Esophagus (tissue), 2 donors: ENCODE data around the gene PPCDC. TPM values are rescaled to one million over a fixed set of nuclear protein-coding genes. Genes with fewer than 3 reads are reported as not detected.
A peak's percentile ranks its signal among the peaks of the same experiment; 100 is the strongest.

Source experiments
- H3K27ac ChIP-seq, 2 donors: one replicate each; pipeline ENCODE4 v1.5.1; 2013; ENCODE audit warnings: low read depth in 2 of 2, mild to moderate bottlenecking in 2 of 2, inconsistent platforms in 1 of 2, low read length in 1 of 2, moderate library complexity in 1 of 2
- H3K27me3 ChIP-seq, 2 donors: one replicate each; pipeline ENCODE4 v1.6.1; 2013; ENCODE audit warnings: low read length in 2 of 2, control low read depth in 1 of 2, mild to moderate bottlenecking in 1 of 2; ENCODE audit not compliant: insufficient read depth in 2 of 2, control insufficient read depth in 1 of 2
- H3K36me3 ChIP-seq, 2 donors: one replicate each; pipeline ENCODE4 v1.6.1; 2013; ENCODE audit warnings: low read length in 1 of 2; ENCODE audit not compliant: control insufficient read depth in 2 of 2, insufficient read depth in 2 of 2
- H3K4me1 ChIP-seq, 2 donors: one replicate each; pipeline ENCODE4 v1.6.1; 2013; ENCODE audit warnings: low read length in 1 of 2; ENCODE audit not compliant: control insufficient read depth in 2 of 2, insufficient read depth in 2 of 2
- H3K4me3 ChIP-seq, 2 donors: one replicate each; pipeline ENCODE4 v1.5.1; 2013; ENCODE audit warnings: low read length in 2 of 2, mild to moderate bottlenecking in 2 of 2, low read depth in 1 of 2, moderate library complexity in 1 of 2
- H3K9me3 ChIP-seq, 2 donors: one replicate each; pipeline ENCODE4 v1.6.1; 2013; ENCODE audit warnings: mild to moderate bottlenecking in 2 of 2, low read depth in 1 of 2, low read length in 1 of 2, moderate library complexity in 1 of 2; ENCODE audit not compliant: control insufficient read depth in 2 of 2, insufficient read depth in 1 of 2
- WGBS, 2 donors: extraction: QIAGEN DNeasy Blood & Tissue Kit; methylation state at CpG; one replicate each; pipeline ENCODE4 v1.1.7; 2013; 5-methylcytosine and 5-hydroxymethylcytosine counted together
- polyA plus RNA-seq, 2 donors: library from polyadenylated mRNA; stranded (reverse); fragments of 200-250 nt; gene quantifications; one replicate each; pipeline ENCODE4 v1.2.3, GENCODE V29; 2013
- donor health status: healthy with polysubstance abuse.
- donor health status: Bipolar disorder and iron deficiency.

The PPCDC gene
- polyA plus RNA-seq, 2 donors, result 19.1 to 25.9 TPM

DNA sequence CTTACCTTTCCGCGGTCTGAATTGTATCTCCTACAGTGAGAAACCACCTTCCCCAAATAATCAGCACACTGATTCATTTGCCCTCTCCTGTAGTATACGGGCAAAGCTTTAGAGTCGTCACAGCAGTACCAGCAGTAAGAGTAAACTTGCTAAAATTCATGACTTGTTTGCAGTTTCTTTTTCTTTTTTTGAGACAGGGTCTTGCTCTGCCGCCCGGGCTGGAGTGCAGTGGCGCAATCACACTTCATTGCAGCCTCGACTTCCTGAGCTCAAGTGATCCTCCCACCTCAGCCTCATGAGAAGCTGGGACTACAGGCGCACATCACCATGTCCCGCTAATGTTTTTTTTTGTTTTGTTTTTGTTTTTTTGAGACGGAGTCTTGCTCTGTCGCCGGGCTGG, 16.2 kb upstream of the PPCDC start:
- no peaks in the 10 kb centered on the region for H3K9me3 ChIP-seq
- no peak overlapping the region for H3K27ac ChIP-seq
- H3K36me3 ChIP-seq, result no peaks in the 10 kb centered on the region
- WGBS, 2 donors, result 86 to 89% methylated on average over 13 of the region's 13 CpGs
- no peaks in the 10 kb centered on the region for H3K27me3 ChIP-seq
- no peaks in the 10 kb centered on the region for H3K4me1 ChIP-seq
- H3K4me3 ChIP-seq, result no peak overlapping the region

DNA sequence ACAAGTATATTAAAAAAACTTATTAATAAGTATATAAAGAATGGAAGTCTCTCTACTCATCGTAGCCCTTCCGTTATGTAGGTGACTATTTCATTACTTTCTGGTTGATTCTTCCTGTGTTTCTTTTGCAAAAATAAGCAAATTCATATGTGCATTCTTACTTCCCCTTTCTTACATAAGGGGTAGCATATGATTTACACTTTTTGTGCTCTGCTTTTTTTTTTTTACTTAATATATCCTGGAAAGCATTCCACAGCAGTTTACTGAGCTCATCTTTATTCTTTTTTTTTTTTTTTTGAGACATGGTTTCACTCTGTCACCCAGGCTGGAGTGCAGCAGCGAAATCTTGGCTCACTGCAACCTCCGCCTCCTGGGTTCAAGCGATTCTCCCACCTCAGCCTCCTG, 15.2 kb upstream of the PPCDC start:
- 82 to 83% methylated on average over 5 of the region's 5 CpGs for WGBS, 2 donors
- H3K36me3 ChIP-seq, result no peaks in the 10 kb centered on the region
- no peak overlapping the region for H3K4me3 ChIP-seq
- H3K4me1 ChIP-seq, result peaks cover 0 to 2% of the 10 kb centered on the region in 2 donors
- no peaks in the 10 kb centered on the region for H3K9me3 ChIP-seq
- H3K27me3 ChIP-seq, result no peaks in the 10 kb centered on the region
- no peak overlapping the region for H3K27ac ChIP-seq

DNA sequence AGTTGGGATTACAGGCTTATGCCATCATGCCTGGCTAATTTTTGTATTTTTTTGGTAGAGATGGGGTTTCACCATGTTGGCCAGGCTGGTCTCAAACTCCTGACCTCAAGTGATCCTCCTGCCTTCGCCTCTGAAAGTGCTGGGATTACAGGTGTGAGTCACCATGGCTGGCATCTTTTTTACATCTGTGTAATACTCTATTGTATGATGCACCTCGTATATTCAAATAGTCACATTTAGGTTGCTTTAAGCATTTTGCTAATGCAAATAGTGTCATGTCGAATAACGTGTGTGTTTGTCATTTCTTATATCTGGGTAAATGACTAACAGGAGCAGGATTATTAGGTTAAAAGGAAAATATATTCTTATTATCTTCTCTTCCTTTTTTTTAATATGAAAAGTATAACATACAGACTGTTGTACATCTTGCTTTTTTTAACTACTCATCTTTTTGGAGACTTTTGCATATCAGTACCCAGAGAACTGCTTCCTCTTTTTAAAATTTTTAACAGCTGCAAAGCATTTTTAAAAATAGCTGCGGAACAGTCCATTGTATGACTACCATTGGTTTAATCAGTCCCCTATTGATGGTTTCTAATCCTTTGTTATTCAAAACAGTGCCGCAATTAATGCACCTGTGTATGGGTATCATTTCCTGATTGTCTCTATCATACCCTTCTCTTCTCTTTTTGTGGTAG, 14.6 kb upstream of the PPCDC start:
- WGBS, 2 donors, result 69 to 72% methylated on average over 6 of the region's 6 CpGs
- H3K27me3 ChIP-seq, result no peaks in the 10 kb centered on the region
- no peak overlapping the region for H3K27ac ChIP-seq
- H3K4me1 ChIP-seq, result peaks cover 0 to 2% of the 10 kb centered on the region in 2 donors
- H3K9me3 ChIP-seq, result no peaks in the 10 kb centered on the region
- H3K4me3 ChIP-seq, result no peak overlapping the region
- no peaks in the 10 kb centered on the region for H3K36me3 ChIP-seq

DNA sequence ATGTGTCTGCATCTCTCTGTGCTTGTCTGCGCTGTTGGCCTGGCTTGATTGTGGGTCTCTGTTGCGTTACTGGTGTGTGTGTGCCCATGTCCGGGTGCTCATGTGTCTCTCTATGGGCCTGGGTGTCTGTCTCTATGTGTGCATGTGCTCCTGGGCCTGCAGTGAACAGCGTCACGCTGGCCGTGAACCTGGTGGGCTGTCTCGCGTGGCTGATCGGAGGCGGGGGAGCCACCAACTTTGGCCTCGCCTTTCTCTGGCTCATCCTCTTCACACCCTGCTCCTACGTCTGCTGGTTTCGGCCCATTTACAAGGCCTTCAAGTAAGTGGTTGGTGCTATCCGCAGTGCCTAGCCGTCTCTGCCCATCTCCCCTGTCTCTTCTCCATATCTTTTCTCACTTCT, 7.0 kb upstream of the PPCDC start:
- no peak overlapping the region for H3K27ac ChIP-seq
- WGBS, 2 donors, result 91 to 92% methylated on average over 15 of the region's 15 CpGs
- no peaks in the 10 kb centered on the region for H3K27me3 ChIP-seq
- H3K4me1 ChIP-seq, result peaks cover 0 to 2% of the 10 kb centered on the region in 2 donors
- H3K4me3 ChIP-seq, result no peak overlapping the region
- no peaks in the 10 kb centered on the region for H3K9me3 ChIP-seq
- H3K36me3 ChIP-seq, result no peaks in the 10 kb centered on the region

DNA sequence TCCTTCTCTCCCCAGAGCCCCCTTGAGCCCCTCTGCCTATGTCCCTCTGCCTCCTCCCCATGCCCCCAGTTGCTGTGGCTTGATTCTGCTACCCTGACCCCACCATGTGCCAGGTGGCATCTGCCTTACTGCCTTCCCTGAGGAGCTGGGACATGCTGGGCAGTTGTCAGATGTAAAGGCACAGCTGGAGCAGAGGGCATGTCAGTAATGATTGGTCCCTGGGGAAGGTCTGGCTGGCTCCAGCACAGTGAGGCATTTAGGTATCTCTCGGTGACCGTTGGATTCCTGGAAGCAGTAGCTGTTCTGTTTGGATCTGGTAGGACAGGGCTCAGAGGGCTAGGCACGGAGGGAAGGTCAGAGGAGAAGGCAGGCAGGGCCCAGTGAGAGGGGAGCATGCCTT, 3.5 kb upstream of the PPCDC start:
- H3K27me3 ChIP-seq, result no peaks in the 10 kb centered on the region
- no peak overlapping the region for H3K4me3 ChIP-seq
- H3K27ac ChIP-seq, result no peak overlapping the region
- WGBS, 2 donors, result 80 to 85% methylated on average over 3 of the region's 3 CpGs
- no peaks in the 10 kb centered on the region for H3K4me1 ChIP-seq
- H3K36me3 ChIP-seq, result no peaks in the 10 kb centered on the region
- H3K9me3 ChIP-seq, result no peaks in the 10 kb centered on the region

DNA sequence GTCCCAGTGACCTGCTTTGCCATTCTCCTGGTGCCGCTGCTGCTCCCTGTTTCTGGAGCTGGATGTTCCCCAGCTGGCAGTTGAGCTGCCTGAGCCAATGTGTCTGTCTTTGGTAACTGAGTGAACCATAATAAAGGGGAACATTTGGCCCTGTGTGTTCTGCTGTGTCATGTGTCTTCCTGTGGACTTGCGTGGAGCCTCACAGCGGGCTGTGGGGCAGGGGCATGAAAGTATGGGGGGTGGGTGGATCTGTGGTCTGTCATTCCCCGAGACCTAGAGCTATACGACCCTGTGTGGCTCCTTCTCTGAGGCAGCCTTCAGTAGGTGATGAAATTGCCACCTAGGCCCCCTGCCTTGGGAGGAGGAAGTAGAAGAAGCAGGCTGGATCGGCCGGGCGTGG, 2.0 kb upstream of the PPCDC start:
- Histone ChIP-seq H3K27ac (no peak overlapping the region), H3K36me3 (no peaks in the 10 kb centered on the region), H3K4me3 (no peak overlapping the region), H3K27me3 (no peaks in the 10 kb centered on the region), H3K4me1 (no peaks in the 10 kb centered on the region), H3K9me3 (no peaks in the 10 kb centered on the region)
- 85 to 86% methylated on average over 8 of the region's 8 CpGs for WGBS, 2 donors

DNA sequence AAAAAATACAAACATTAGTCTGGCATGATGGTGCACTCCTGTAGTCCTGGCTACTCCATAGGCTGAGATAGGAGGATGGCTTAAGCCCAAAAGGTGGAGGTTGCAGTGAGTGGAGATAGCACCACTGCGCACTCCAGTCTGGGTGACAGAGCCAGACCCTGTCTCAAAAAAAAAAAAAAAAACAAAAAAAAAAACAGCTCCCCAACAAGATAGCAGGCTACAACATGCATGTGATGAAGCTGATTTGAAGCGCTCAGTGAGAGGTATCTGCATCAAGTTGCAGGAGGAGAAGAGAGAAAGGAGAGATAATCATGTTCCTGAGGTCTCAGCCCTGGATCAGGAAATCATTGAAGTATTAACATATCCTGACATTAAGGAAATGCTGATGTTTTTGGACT, 608 bp upstream of the PPCDC start:
- Histone ChIP-seq H3K27me3 (no peaks in the 10 kb centered on the region), H3K27ac (no peak overlapping the region), H3K36me3 (no peaks in the 10 kb centered on the region), H3K4me1 (no peaks in the 10 kb centered on the region), H3K9me3 (no peaks in the 10 kb centered on the region), H3K4me3 (no peak overlapping the region)
- 90 to 95% methylated on average over 2 of the region's 2 CpGs for WGBS, 2 donors

DNA sequence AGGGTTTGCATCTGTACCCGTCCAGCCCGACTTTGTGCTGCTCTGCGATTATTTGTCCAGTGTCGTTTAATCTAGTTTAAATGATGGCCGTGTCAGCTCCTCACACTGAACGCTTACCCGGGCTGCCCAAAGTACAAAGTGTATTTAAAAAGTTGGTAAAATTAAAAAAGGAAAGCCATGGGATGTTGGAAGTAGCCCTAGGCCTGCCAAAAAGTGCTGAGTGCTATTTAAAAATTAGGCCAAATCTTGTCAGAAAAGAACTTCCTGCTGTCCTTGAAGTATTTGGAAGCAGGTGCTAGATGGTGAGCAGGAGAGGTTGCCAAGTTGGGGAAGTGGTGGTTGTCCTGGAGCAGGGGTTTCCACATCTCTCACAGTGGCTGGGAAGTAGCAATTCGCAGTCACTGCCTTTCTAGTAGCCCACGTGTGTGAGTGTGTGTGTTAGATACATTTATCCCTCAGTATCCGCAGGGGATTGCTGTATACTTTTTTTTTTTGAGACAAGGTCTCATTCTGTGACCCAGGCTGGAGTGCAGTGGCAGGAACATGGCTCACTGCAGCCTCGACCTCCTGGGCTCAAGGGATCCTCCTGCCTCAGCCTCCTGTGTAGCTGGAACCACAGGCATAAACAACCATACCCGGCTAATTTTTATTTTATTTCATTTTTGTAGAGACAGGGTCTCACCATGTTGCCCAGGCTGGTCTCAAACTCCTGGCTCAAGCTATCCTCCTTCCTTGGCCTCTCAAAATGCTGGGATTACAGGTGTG, 664 bp downstream of the PPCDC start:
- H3K27me3 ChIP-seq, result no peaks in the 10 kb centered on the region
- H3K4me3 ChIP-seq, result peak overlapping the region; percentile 93 to 98
- no peaks in the 10 kb centered on the region for H3K4me1 ChIP-seq
- H3K27ac ChIP-seq, result peak overlapping the region; percentile 74 to 92
- H3K36me3 ChIP-seq, result no peaks in the 10 kb centered on the region
- no peaks in the 10 kb centered on the region for H3K9me3 ChIP-seq
- WGBS, 2 donors, result 10 to 12% methylated on average over 12 of the region's 12 CpGs

DNA sequence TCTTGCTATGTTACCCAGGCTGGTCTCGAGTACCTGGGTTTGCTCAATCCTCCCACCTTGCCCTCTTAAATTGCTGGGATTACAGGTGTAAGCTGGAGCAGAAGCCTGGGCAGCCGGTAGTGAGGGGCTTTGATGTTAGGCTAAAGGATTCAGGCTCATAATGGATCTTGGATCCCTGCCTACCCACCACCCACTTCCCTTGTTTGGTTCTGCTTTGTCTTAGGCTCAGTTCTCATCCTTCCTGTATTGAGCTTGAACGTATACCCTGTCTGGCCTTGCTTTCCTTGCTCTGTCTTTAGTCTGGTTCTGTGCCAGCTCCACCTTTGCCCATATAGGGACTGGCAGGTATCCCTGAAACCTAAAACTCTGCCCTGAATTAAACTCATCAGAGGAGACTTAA, 1.7 kb downstream of the PPCDC start:
- WGBS, 2 donors, result 42 to 55% methylated on average over 3 of the region's 3 CpGs

More for the DNA sequence above, 1.7 kb downstream of the PPCDC start:
- Histone ChIP-seq H3K27me3 (no peaks in the 10 kb centered on the region), H3K36me3 (no peaks in the 10 kb centered on the region), H3K9me3 (no peaks in the 10 kb centered on the region), H3K4me1 (peaks cover 7 to 8% of the 10 kb centered on the region in 2 donors), H3K27ac (no peak overlapping the region), H3K4me3 (no peak overlapping the region)
